Measurements from ENCODE around the gene PRKCB.

The PRKCB gene

GRCh38 chr16:23877107-23878070 is 41.6 kb downstream of the PRKCB start:
- DNase-seq (ENCODE audit: low read depth) = peak; percentile 52
- H3K4me3 ChIP-seq (ENCODE audit: low read depth, low read length) = no peak overlapping the region
- TF ChIP-seq MYC (IDR thresholded peaks at IDR 0.05; ENCODE audit: low read depth, low read length) (no peak), CTCF (IDR thresholded peaks at IDR 0.05; ENCODE audit: low read depth, low read length) (peak; percentile 35), POLR2A (IDR thresholded peaks at IDR 0.05; ENCODE audit: extremely low read depth, insufficient read length) (no peak), MAX (IDR thresholded peaks at IDR 0.05; ENCODE audit: low read depth, low read length) (no peak)

GRCh38 chr16:23879735-23880373 is 44.1 kb downstream of the PRKCB start:
- no peak for DNase-seq (ENCODE audit: low read depth)
- TF ChIP-seq CTCF (IDR thresholded peaks at IDR 0.05; ENCODE audit: low read depth, low read length) (no peak), MYC (IDR thresholded peaks at IDR 0.05; ENCODE audit: low read depth, low read length) (no peak), MAX (IDR thresholded peaks at IDR 0.05; ENCODE audit: low read depth, low read length) (no peak), POLR2A (IDR thresholded peaks at IDR 0.05; ENCODE audit: extremely low read depth, insufficient read length) (no peak)
- H3K4me3 ChIP-seq (ENCODE audit: low read depth, low read length) = no peak overlapping the region

GRCh38 chr16:23889189-23889588 is 53.4 kb downstream of the PRKCB start:
- no peak for TF ChIP-seq MYC (IDR thresholded peaks at IDR 0.05; ENCODE audit: low read depth, low read length)
- no peak for TF ChIP-seq CTCF (IDR thresholded peaks at IDR 0.05; ENCODE audit: low read depth, low read length)
- TF ChIP-seq POLR2A (IDR thresholded peaks at IDR 0.05; ENCODE audit: extremely low read depth, insufficient read length) = no peak
- no peak for TF ChIP-seq MAX (IDR thresholded peaks at IDR 0.05; ENCODE audit: low read depth, low read length)
- no peak overlapping the region for H3K4me3 ChIP-seq (ENCODE audit: low read depth, low read length)
- no peak for DNase-seq (ENCODE audit: low read depth)

- no peak overlapping the region for H3K4me3 ChIP-seq (ENCODE audit: low read depth, low read length)
- DNase-seq (ENCODE audit: low read depth) = no peak
- TF ChIP-seq MYC (IDR thresholded peaks at IDR 0.05; ENCODE audit: low read depth, low read length) (no peak), CTCF (IDR thresholded peaks at IDR 0.05; ENCODE audit: low read depth, low read length) (no peak), MAX (IDR thresholded peaks at IDR 0.05; ENCODE audit: low read depth, low read length) (no peak), POLR2A (IDR thresholded peaks at IDR 0.05; ENCODE audit: extremely low read depth, insufficient read length) (no peak)
Measured at GRCh38 chr16:23893986-23894385, 58.2 kb downstream of the PRKCB start.

- H3K4me3 ChIP-seq (ENCODE audit: low read depth, low read length) = no peak overlapping the region
- DNase-seq (ENCODE audit: low read depth) = no peak
- TF ChIP-seq CTCF (IDR thresholded peaks at IDR 0.05; ENCODE audit: low read depth, low read length) = no peak
- no peak for TF ChIP-seq MAX (IDR thresholded peaks at IDR 0.05; ENCODE audit: low read depth, low read length)
Measured at GRCh38 chr16:23895052-23895451, 59.3 kb downstream of the PRKCB start.

All from NB4 (cell line).